Small intestine (tissue), 7 donors: Measurements from ENCODE around the gene LPP. TPM values are rescaled to one million over a fixed set of nuclear protein-coding genes. Genes with fewer than 3 reads are reported as not detected.

ENCODE experiments used
- DNase-seq, 2 donors: peaks; one replicate each; pipeline versions ENCODE4 v3.0.0 to v3.0.0-alpha.2; 2013
- FAIRE-seq: peaks from 2 replicates; lab custom pipeline; 2012; peaks lifted over from hg19 to GRCh38; lab: Jason Lieb, UNC
- H3K27ac ChIP-seq, 3 donors: one replicate each; pipeline ENCODE4 v1.5.1; 2013; ENCODE audit warnings: low read length in 2 of 3, mild to moderate bottlenecking in 2 of 3, control low read depth in 1 of 3, inconsistent platforms in 1 of 3, low read depth in 1 of 3, moderate library complexity in 1 of 3
- H3K27me3 ChIP-seq, 3 donors: one replicate each; pipeline ENCODE4 v1.6.1; 2013; ENCODE audit warnings: low read length in 3 of 3, inconsistent platforms in 1 of 3; ENCODE audit not compliant: control insufficient read depth in 3 of 3, insufficient read depth in 3 of 3
- H3K36me3 ChIP-seq, 3 donors: one replicate each; pipeline ENCODE4 v1.6.1; 2013; ENCODE audit warnings: low read length in 3 of 3, inconsistent platforms in 1 of 3, low read depth in 1 of 3, mild to moderate bottlenecking in 1 of 3, moderate library complexity in 1 of 3; ENCODE audit not compliant: control insufficient read depth in 3 of 3, insufficient read depth in 2 of 3
- H3K4me1 ChIP-seq, 3 donors: one replicate each; pipeline ENCODE4 v1.6.1; 2013; ENCODE audit warnings: low read length in 2 of 3, inconsistent platforms in 1 of 3, low read depth in 1 of 3, mild to moderate bottlenecking in 1 of 3, moderate library complexity in 1 of 3; ENCODE audit not compliant: control insufficient read depth in 3 of 3, insufficient read depth in 2 of 3
- H3K4me3 ChIP-seq, 3 donors: one replicate each; pipeline ENCODE4 v1.5.1; 2013; ENCODE audit warnings: low read length in 3 of 3, control low read depth in 1 of 3, inconsistent platforms in 1 of 3, low read depth in 1 of 3, mild to moderate bottlenecking in 1 of 3, moderate library complexity in 1 of 3
- H3K9me3 ChIP-seq, 2 donors: one replicate each; pipeline ENCODE4 v1.6.1; 2013; ENCODE audit warnings: low read depth in 1 of 2, low read length in 1 of 2; ENCODE audit not compliant: control insufficient read depth in 2 of 2, insufficient read depth in 1 of 2
- WGBS, 3 donors: extraction: QIAGEN DNeasy Blood & Tissue Kit; methylation state at CpG; one replicate each; pipeline ENCODE4 v1.1.7; 2013; 5-methylcytosine and 5-hydroxymethylcytosine counted together
- polyA plus RNA-seq, 4 donors: library from polyadenylated mRNA; stranded (reverse) in 3 of 4; unstranded in 1 of 4; fragments of 200-250 nt in 3 of 4; fragments of 120-200 nt in 1 of 4; gene quantifications; one replicate each; pipeline versions ENCODE4 v1.2.1 to v1.2.3, GENCODE V29; 2013
- donor health status: healthy with polysubstance abuse.
- donor health status: control.
- donor health status: control.
- donor health status: Bipolar disorder and iron deficiency.
- donor health status: healthy.

The LPP gene
- polyA plus RNA-seq, 4 donors = 5.4 to 35.8 (median 12.4) TPM

GRCh38 chr3:188571531-188572095 lies 417.7 kb downstream of the LPP start:
- Histone ChIP-seq H3K27ac (no peak overlapping the region), H3K4me1 (peaks cover 0 to 2% (median 0%) of the 10 kb centered on the region in 3 donors), H3K4me3 (no peak overlapping the region), H3K27me3 (no peaks in the 10 kb centered on the region), H3K9me3 (no peaks in the 10 kb centered on the region), H3K36me3 (peaks cover 0 to 4% (median 0%) of the 10 kb centered on the region in 3 donors)
- FAIRE-seq = no peak
- DNase-seq = no peak
- 90 to 95% (median 95%) methylated on average over 7 of the region's 7 CpGs for WGBS, 3 donors

GRCh38 chr3:188573291-188573940 lies 419.5 kb downstream of the LPP start:
- FAIRE-seq (no peak), DNase-seq (no peak)
- WGBS, 3 donors = 83 to 86% (median 83%) methylated on average over 8 of the region's 8 CpGs
- H3K27ac ChIP-seq = no peak overlapping the region
- no peak overlapping the region for H3K4me3 ChIP-seq
- peaks cover 0 to 4% (median 0%) of the 10 kb centered on the region in 3 donors for H3K36me3 ChIP-seq
- H3K27me3 ChIP-seq = no peaks in the 10 kb centered on the region
- peaks cover 0 to 2% (median 0%) of the 10 kb centered on the region in 3 donors for H3K4me1 ChIP-seq
- H3K9me3 ChIP-seq = no peaks in the 10 kb centered on the region

GRCh38 chr3:188573956-188574355 lies 420.0 kb downstream of the LPP start:
- DNase-seq (no peak), FAIRE-seq (no peak)
- H3K36me3 ChIP-seq = peaks cover 0 to 4% (median 0%) of the 10 kb centered on the region in 3 donors
- peaks cover 0 to 2% (median 0%) of the 10 kb centered on the region in 3 donors for H3K4me1 ChIP-seq
- no peaks in the 10 kb centered on the region for H3K9me3 ChIP-seq
- no peak overlapping the region for H3K4me3 ChIP-seq
- no peak overlapping the region for H3K27ac ChIP-seq
- no peaks in the 10 kb centered on the region for H3K27me3 ChIP-seq
- 76 to 86% (median 77%) methylated on average over 3 of the region's 3 CpGs for WGBS, 3 donors

- DNase-seq (no peak), FAIRE-seq (no peak)
- WGBS, 3 donors = 83 to 95% (median 89%) methylated on average over 5 of the region's 5 CpGs
- no peaks in the 10 kb centered on the region for H3K9me3 ChIP-seq
- peaks cover 0 to 2% (median 0%) of the 10 kb centered on the region in 3 donors for H3K4me1 ChIP-seq
- peaks cover 0 to 6% (median 0%) of the 10 kb centered on the region in 3 donors for H3K36me3 ChIP-seq
- no peak overlapping the region for H3K4me3 ChIP-seq
- no peaks in the 10 kb centered on the region for H3K27me3 ChIP-seq
- H3K27ac ChIP-seq = no peak overlapping the region
Measured at GRCh38 chr3:188574885-188575284, 420.9 kb downstream of the LPP start.

- Histone ChIP-seq H3K4me3 (no peak overlapping the region), H3K4me1 (peaks cover 0 to 2% (median 0%) of the 10 kb centered on the region in 3 donors), H3K27ac (no peak overlapping the region), H3K36me3 (peaks cover 0 to 6% (median 0%) of the 10 kb centered on the region in 3 donors), H3K27me3 (no peaks in the 10 kb centered on the region), H3K9me3 (no peaks in the 10 kb centered on the region)
- WGBS, 3 donors = 88 to 96% (median 96%) methylated on average over 6 of the region's 6 CpGs
- FAIRE-seq (no peak), DNase-seq (no peak)
Measured at GRCh38 chr3:188575501-188575900, 421.5 kb downstream of the LPP start.

GRCh38 chr3:188577539-188577938 lies 423.6 kb downstream of the LPP start:
- H3K36me3 ChIP-seq = peaks cover 0 to 6% (median 0%) of the 10 kb centered on the region in 3 donors
- H3K4me1 ChIP-seq = peaks cover 0 to 3% (median 0%) of the 10 kb centered on the region in 3 donors
- no peak overlapping the region for H3K27ac ChIP-seq
- WGBS, 3 donors = 93 to 100% (median 96%) methylated on average over 1 of the region's 3 CpGs
- no peaks in the 10 kb centered on the region for H3K9me3 ChIP-seq
- H3K27me3 ChIP-seq = no peaks in the 10 kb centered on the region
- FAIRE-seq (no peak), DNase-seq (no peak)
- H3K4me3 ChIP-seq = no peak overlapping the region

GRCh38 chr3:188578576-188579363 lies 424.8 kb downstream of the LPP start:
- FAIRE-seq (no peak), DNase-seq (no peak)
- WGBS, 3 donors = 63 to 88% (median 75%) methylated on average over 6 of the region's 6 CpGs
- Histone ChIP-seq H3K4me3 (no peak overlapping the region), H3K36me3 (peaks cover 0 to 6% (median 0%) of the 10 kb centered on the region in 3 donors), H3K4me1 (peaks cover 2 to 6% (median 2%) of the 10 kb centered on the region in 3 donors), H3K27ac (peak overlapping the region in 1 of 3 donors; percentile 55), H3K27me3 (no peaks in the 10 kb centered on the region), H3K9me3 (no peaks in the 10 kb centered on the region)

- Histone ChIP-seq H3K36me3 (peaks cover 0 to 6% (median 0%) of the 10 kb centered on the region in 3 donors), H3K4me3 (no peak overlapping the region), H3K4me1 (peaks cover 2 to 7% (median 4%) of the 10 kb centered on the region in 3 donors), H3K9me3 (no peaks in the 10 kb centered on the region), H3K27me3 (no peaks in the 10 kb centered on the region), H3K27ac (no peak overlapping the region)
- no peak for DNase-seq
- WGBS, 3 donors = 67 to 88% (median 88%) methylated on average over 1 of the region's 1 CpG
- no peak for FAIRE-seq
Measured at GRCh38 chr3:188580223-188580622, 426.3 kb downstream of the LPP start.
